GM18858 (cell line): ENCODE data around the gene CTDSPL.
"Not testable (repeated sequence)": the region's sequence is repeated elsewhere in the genome, so short reads cannot be mapped to it uniquely, and the experiment has no call there.

ENCODE experiments used
- ATAC-seq: cut with Tn5 transposase; IDR thresholded peaks from one replicate; pipeline ENCODE4 v1.9.1; 2021; ENCODE audit not compliant: unreplicated experiment

The CTDSPL gene

DNA sequence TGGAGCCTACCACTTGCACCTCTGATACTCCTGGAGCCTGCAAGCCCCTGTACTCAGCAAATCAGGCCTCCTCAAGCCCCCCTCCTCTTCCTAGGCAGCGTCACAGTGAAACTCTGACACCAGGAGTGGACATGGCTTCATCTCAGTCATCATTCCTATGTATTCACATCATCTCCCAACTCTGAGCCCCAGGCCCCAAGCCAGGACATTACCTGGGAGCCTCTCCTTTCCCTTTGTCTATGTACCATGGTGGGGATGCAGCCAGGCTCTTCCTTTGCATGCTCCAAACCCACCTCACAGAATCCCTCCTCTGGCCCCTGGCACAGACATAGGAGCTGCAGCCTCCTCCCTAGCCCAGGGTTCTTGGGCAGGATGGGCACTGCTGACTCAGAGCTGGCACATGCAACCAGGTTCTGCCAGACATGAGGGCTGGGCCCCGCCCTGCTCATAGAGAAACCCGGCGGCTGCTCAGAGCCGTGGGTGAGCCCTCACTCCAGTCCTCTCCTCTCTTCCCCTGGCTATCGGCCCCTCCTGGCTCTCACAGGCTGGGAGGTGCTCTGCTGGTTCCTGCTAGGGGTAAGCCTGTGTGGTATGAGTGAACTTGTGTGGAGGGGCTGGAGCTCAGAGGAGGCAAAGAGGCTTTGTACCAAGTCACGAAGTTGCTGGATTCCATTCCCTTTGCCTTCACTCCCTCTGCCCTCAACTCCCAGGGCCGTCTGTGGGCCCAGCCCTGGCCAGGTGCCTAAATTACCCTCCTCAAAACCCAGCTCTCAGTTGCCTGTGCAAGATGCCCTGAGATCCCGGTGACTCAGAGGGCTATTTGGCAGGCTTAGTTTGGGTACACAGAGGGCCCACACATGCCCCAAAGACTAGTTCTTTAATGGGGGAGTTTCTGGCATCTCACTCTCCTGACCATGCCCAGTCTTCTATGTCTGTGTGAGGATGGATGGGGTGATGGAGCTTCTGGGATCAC, 169.6 kb downstream of the CTDSPL start:
- no peak for ATAC-seq

DNA sequence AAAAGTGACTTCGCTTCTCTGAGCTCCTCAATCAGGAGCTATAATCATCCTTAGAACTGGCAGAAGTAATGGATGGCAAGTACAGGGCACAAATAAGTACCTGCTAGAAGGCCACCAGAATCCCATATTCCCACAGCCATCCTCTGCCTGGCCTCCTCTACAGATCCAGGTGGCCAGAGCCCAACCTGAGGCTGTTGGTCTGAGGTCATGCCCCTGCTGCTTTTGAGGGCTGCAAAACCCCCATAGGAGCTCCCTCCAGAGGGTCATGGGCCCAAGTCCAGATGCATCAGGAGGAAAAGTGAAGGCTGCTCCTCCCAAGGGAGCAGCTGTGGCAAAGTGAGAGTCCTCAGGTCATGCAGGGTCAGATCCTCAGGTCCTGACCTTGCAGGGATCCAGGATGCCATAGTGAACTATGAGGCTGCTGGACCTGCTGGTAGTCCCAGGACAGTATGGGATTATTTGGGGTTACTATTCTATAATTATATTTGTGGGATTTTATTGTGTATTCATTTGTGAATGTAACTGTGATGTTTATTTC, 170.7 kb downstream of the CTDSPL start:
- no peak for ATAC-seq

DNA sequence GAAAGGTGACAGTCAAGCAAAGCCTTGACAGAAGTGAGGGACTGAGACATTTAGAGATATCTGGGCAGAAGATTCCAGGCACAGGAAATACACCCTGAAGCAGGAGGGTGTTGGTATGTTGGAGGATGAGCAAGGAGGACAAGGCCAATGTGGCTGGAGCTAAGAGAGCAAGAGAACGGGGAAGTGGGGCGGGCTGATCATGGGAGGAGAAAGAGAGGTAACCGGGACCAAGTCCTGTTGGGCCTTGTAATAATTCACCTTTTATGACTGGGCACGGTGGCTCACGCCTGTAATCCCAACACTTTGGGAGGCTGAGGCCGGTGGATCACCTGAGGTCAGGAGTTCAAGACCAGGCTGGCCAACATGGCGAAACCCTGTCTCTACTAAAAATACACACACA, 171.9 kb downstream of the CTDSPL start:
- not testable (repeated sequence) for ATAC-seq
